ENCODE measurements around the gene ANKRD33B. TPM values are rescaled to one million over a fixed set of nuclear protein-coding genes. Genes with fewer than 3 reads are reported as not detected.

The ANKRD33B gene
- total and polyA plus RNA-seq, 2 of the 8 experiments (the other 6 are each of a cell fraction or from before 2014, with no cell fraction given), result 6.9 to 20.6 TPM

GRCh38 chr5:10578869-10579268 is 15.0 kb downstream of the ANKRD33B start (continued):
- TF ChIP-seq CTBP2 (IDR thresholded peaks at IDR 0.05; ENCODE audit: borderline replicate concordance, insufficient read depth, insufficient read length, low read length), result no peak
- no peak for TF ChIP-seq ZNF274 (IDR thresholded peaks at IDR 0.05; ENCODE audit: borderline replicate concordance, extremely low read depth, low read length)
- no peak for TF ChIP-seq POU5F1 (IDR thresholded peaks at IDR 0.05; ENCODE audit: low read depth, low read length)
